Neural cell (in vitro differentiated cells): ENCODE measurements around the gene KRTAP5-1. TPM values are rescaled to one million over a fixed set of nuclear protein-coding genes. Genes with fewer than 3 reads are reported as not detected.
"Not testable (repeated sequence)": the region's sequence is repeated elsewhere in the genome, so short reads cannot be mapped to it uniquely, and the experiment has no call there.

ENCODE experiments used
- H2AFZ ChIP-seq: fragments of 200-600, 300-800 bp; sonication (generic), shearing (Covaris generic); 2 replicates; pipeline ENCODE4 v1.6.0; 2014; ENCODE audit warnings: low read depth, mild to moderate bottlenecking, antibody characterized with exemption, low read length, moderate library complexity
- H3F3A ChIP-seq: fragments of 200-600 bp; shearing (Covaris generic); 2 replicates; pipeline ENCODE4 v1.6.1; 2016; ENCODE audit warnings: mild to moderate bottlenecking, moderate library complexity, mixed read lengths, antibody characterized with exemption, low read length; ENCODE audit not compliant: insufficient read depth, poor library complexity, severe bottlenecking
- H3K27ac ChIP-seq: fragments of 200-600, 300-800 bp; sonication (generic), shearing (Covaris generic); 2 replicates; pipeline ENCODE4 v1.5.1; 2014; ENCODE audit warnings: mild to moderate bottlenecking, low read length, moderate library complexity
- H3K27me3 ChIP-seq: fragments of 300-800, 200-600 bp; sonication (generic), shearing (Covaris generic); 2 replicates; pipeline ENCODE4 v1.6.0; 2014; ENCODE audit warnings: mild to moderate bottlenecking, low read depth, low read length, moderate library complexity; ENCODE audit not compliant: insufficient read depth
- H3K36me3 ChIP-seq: fragments of 300-800, 200-600 bp; sonication (generic), shearing (Covaris generic); 2 replicates; pipeline ENCODE4 v1.5.1; 2014; ENCODE audit warnings: mild to moderate bottlenecking, antibody characterized with exemption, low read length, moderate library complexity; ENCODE audit not compliant: insufficient read depth
- H3K4me2 ChIP-seq: fragments of 300-800, 200-600 bp; sonication (generic), shearing (Covaris generic); 2 replicates; pipeline ENCODE4 v1.6.0; 2014; ENCODE audit warnings: mild to moderate bottlenecking, low read length
- H3K4me3 ChIP-seq: fragments of 300-800, 200-600 bp; sonication (generic), shearing (Covaris generic); 2 replicates; pipeline ENCODE4 v1.5.1; 2014; ENCODE audit warnings: mild to moderate bottlenecking, low read length, moderate library complexity
- H3K79me2 ChIP-seq: fragments of 200-600 bp; shearing (Covaris generic); replicated peaks from 2 replicates; pipeline ENCODE4 v1.6.0; 2014; ENCODE audit warnings: mild to moderate bottlenecking, low read length, moderate library complexity; ENCODE audit not compliant: insufficient read depth
- H3K9ac ChIP-seq: fragments of 300-800, 200-600 bp; sonication (generic), shearing (Covaris generic); 2 replicates; pipeline ENCODE4 v1.6.1; 2016; ENCODE audit warnings: mild to moderate bottlenecking, low read length, mixed read lengths
- H3K9me2 ChIP-seq: fragments of 200-600 bp; shearing (Covaris generic); 2 replicates; pipeline ENCODE4 v1.6.1; 2016; ENCODE audit warnings: mild to moderate bottlenecking, low read length, mixed read lengths; ENCODE audit not compliant: insufficient read depth
- H3K9me3 ChIP-seq: fragments of 200-600, 300-800 bp; sonication (generic), shearing (Covaris generic); 2 replicates; pipeline ENCODE4 v1.6.1; 2016; ENCODE audit warnings: mild to moderate bottlenecking, mixed run types, low read length, moderate library complexity, mixed read lengths
- H4K20me1 ChIP-seq: fragments of 200-600 bp; shearing (Covaris generic); 2 replicates; pipeline ENCODE4 v1.6.1; 2016; ENCODE audit warnings: mild to moderate bottlenecking, mixed run types; ENCODE audit not compliant: insufficient read depth
- EP300 ChIP-seq: fragments of 450-650 bp; conservative IDR thresholded peaks from 2 replicates; pipeline ENCODE4 v1.6.1; 2014; ENCODE audit warnings: antibody characterized with exemption, mild to moderate bottlenecking, moderate library complexity; ENCODE audit not compliant: poor library complexity, severe bottlenecking
- EZH2 ChIP-seq: fragments of 200-600, 300-800 bp; shearing (Covaris generic), sonication (generic); IDR thresholded peaks from 2 replicates; pipeline ENCODE4 v1.6.1; 2014; ENCODE audit warnings: antibody characterized with exemption, low read length, borderline replicate concordance, mild to moderate bottlenecking; ENCODE audit not compliant: insufficient read depth, poor library complexity, severe bottlenecking
- MXI1 ChIP-seq: fragments of 450-650 bp; conservative IDR thresholded peaks from 2 replicates; pipeline ENCODE4 v1.6.1; 2014; ENCODE audit warnings: antibody characterized with exemption, mild to moderate bottlenecking; ENCODE audit not compliant: poor library complexity, severe bottlenecking
- POLR2AphosphoS5 ChIP-seq: IDR thresholded peaks from 2 replicates; pipeline ENCODE4 v1.6.1; 2012
- RAD21 ChIP-seq: fragments of 450-650 bp; conservative IDR thresholded peaks from 2 replicates; pipeline ENCODE4 v1.6.1; 2014; ENCODE audit warnings: antibody characterized with exemption, mild to moderate bottlenecking, moderate library complexity
- REST ChIP-seq: IDR thresholded peaks from 2 replicates; pipeline ENCODE4 v1.6.1; 2012; ENCODE audit warnings: borderline replicate concordance
- SMC3 ChIP-seq: fragments of 450-650 bp; conservative IDR thresholded peaks from 2 replicates; pipeline ENCODE4 v1.6.1; 2014; ENCODE audit warnings: antibody characterized with exemption, mild to moderate bottlenecking, moderate library complexity; ENCODE audit not compliant: poor library complexity
- TAF1 ChIP-seq: IDR thresholded peaks from 2 replicates; pipeline ENCODE4 v1.6.1; 2012; ENCODE audit warnings: low read depth
- polyA plus RNA-seq: library from polyadenylated mRNA; depleted of rRNA; stranded (reverse); fragments of >200 nt; gene quantifications from 2 replicates; pipeline ENCODE4 v1.2.3, GENCODE V29; 2014
- TF ChIP-seq, protein P1 (sequence below): fragments of 450-650 bp; IDR thresholded peaks from 2 replicates; pipeline ENCODE4 v1.5.1; 2014; ENCODE audit warnings: antibody characterized with exemption, mild to moderate bottlenecking, moderate library complexity; ENCODE audit not compliant: poor library complexity, severe bottlenecking

Gene KRTAP5-1
- polyA plus RNA-seq, 1 donor from 2014 or later: not detected

- Histone ChIP-seq H3K9me3 (no peaks in the 10 kb centered on the region), H3K79me2 (no peaks in the 10 kb centered on the region), H3F3A (no peaks in the 10 kb centered on the region), H3K4me3 (no peak overlapping the region), H2AFZ (no peak overlapping the region), H3K27ac (no peak overlapping the region), H3K9me2 (no peaks in the 10 kb centered on the region), H3K36me3 (no peaks in the 10 kb centered on the region), H3K4me2 (no peak overlapping the region), H3K9ac (no peak overlapping the region), H3K27me3 (no peaks in the 10 kb centered on the region), H4K20me1 (no peaks in the 10 kb centered on the region)
- TF ChIP-seq SMC3 (no peak), MXI1 (no peak), TAF1 (no peak), EP300 (no peak), REST (no peak), POLR2AphosphoS5 (no peak), RAD21 (no peak), EZH2 (no peak)
- TF ChIP-seq, protein P1, sequence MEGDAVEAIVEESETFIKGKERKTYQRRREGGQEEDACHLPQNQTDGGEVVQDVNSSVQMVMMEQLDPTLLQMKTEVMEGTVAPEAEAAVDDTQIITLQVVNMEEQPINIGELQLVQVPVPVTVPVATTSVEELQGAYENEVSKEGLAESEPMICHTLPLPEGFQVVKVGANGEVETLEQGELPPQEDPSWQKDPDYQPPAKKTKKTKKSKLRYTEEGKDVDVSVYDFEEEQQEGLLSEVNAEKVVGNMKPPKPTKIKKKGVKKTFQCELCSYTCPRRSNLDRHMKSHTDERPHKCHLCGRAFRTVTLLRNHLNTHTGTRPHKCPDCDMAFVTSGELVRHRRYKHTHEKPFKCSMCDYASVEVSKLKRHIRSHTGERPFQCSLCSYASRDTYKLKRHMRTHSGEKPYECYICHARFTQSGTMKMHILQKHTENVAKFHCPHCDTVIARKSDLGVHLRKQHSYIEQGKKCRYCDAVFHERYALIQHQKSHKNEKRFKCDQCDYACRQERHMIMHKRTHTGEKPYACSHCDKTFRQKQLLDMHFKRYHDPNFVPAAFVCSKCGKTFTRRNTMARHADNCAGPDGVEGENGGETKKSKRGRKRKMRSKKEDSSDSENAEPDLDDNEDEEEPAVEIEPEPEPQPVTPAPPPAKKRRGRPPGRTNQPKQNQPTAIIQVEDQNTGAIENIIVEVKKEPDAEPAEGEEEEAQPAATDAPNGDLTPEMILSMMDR: no peak
These were observed 12.4 kb upstream of the KRTAP5-1 start for GRCh38 chr11:1597331-1597993.

- H3K9me3 ChIP-seq, H3K27ac ChIP-seq, H3K27me3 ChIP-seq, H3K79me2 ChIP-seq, H3K36me3 ChIP-seq, H3K9ac ChIP-seq, H3K9me2 ChIP-seq, H3F3A ChIP-seq, H2AFZ ChIP-seq, H3K4me3 ChIP-seq, H4K20me1 ChIP-seq, H3K4me2 ChIP-seq: not testable (repeated sequence)
These were observed 11.6 kb upstream of the KRTAP5-1 start for GRCh38 chr11:1596576-1597121.
